ENCODE measurements around the gene IBSP.

DNA sequence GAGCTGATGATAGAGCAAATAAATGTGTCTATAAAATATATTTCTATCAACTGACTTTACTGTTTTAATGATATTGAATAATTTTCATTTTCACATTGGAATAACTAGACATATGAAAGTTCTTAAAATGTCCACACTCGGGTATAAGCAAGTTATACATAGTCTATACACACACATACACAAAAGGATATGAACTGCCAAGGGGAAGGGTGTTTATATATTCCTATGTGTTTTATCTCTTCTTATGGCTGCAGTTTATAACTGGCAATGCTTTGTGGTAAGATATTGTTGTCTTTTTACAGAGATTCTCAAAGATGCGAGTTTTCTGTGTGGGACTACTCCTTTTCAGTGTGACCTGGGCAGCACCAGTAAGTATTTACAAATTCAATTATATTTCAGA, 35.0 kb downstream of the IBSP start:
- TF ChIP-seq, protein P1, sequence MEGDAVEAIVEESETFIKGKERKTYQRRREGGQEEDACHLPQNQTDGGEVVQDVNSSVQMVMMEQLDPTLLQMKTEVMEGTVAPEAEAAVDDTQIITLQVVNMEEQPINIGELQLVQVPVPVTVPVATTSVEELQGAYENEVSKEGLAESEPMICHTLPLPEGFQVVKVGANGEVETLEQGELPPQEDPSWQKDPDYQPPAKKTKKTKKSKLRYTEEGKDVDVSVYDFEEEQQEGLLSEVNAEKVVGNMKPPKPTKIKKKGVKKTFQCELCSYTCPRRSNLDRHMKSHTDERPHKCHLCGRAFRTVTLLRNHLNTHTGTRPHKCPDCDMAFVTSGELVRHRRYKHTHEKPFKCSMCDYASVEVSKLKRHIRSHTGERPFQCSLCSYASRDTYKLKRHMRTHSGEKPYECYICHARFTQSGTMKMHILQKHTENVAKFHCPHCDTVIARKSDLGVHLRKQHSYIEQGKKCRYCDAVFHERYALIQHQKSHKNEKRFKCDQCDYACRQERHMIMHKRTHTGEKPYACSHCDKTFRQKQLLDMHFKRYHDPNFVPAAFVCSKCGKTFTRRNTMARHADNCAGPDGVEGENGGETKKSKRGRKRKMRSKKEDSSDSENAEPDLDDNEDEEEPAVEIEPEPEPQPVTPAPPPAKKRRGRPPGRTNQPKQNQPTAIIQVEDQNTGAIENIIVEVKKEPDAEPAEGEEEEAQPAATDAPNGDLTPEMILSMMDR (IDR thresholded peaks at IDR 0.05) = no peak
- TF ChIP-seq POLR2A (IDR thresholded peaks at IDR 0.05) = no peak
